Thymus (tissue), 11 donors: ENCODE measurements around the gene GLYR1. TPM values are rescaled to one million over a fixed set of nuclear protein-coding genes. Genes with fewer than 3 reads are reported as not detected.

Source experiments
- DNase-seq, 9 donors: peaks; one replicate each; pipeline ENCODE4 v3.0.0-alpha.2; 2013; ENCODE audit warnings: low spot score in 9 of 9, low read depth in 6 of 9, missing footprints in 1 of 9
- H3K27ac ChIP-seq, 2 donors: one replicate each; pipeline ENCODE4 v1.5.1; 2013; ENCODE audit warnings: control low read depth in 1 of 2, low read depth in 1 of 2, low read length in 1 of 2, mild to moderate bottlenecking in 1 of 2, moderate library complexity in 1 of 2
- H3K27me3 ChIP-seq, 2 donors: one replicate each; pipeline ENCODE4 v1.5.1; 2013; ENCODE audit warnings: low read length in 1 of 2; ENCODE audit not compliant: control insufficient read depth in 2 of 2, insufficient read depth in 1 of 2
- H3K36me3 ChIP-seq, 2 donors: one replicate each; pipeline ENCODE4 v1.5.1; 2013; ENCODE audit warnings: low read length in 1 of 2, mild to moderate bottlenecking in 1 of 2, moderate library complexity in 1 of 2; ENCODE audit not compliant: control insufficient read depth in 2 of 2, insufficient read depth in 2 of 2
- H3K4me1 ChIP-seq, 2 donors: one replicate each; pipeline ENCODE4 v1.5.1; 2013; ENCODE audit warnings: low read length in 2 of 2; ENCODE audit not compliant: control insufficient read depth in 2 of 2, insufficient read depth in 2 of 2
- H3K4me3 ChIP-seq, 2 donors: one replicate each; pipeline ENCODE4 v1.5.1; 2013; ENCODE audit warnings: low read length in 2 of 2, control low read depth in 1 of 2, mild to moderate bottlenecking in 1 of 2
- H3K9me3 ChIP-seq, 2 donors: one replicate each; pipeline ENCODE4 v1.5.1; 2013; ENCODE audit warnings: low read length in 1 of 2, mild to moderate bottlenecking in 1 of 2; ENCODE audit not compliant: control insufficient read depth in 2 of 2, insufficient read depth in 1 of 2
- WGBS: extraction: QIAGEN DNeasy Blood & Tissue Kit; methylation state at CpG from one replicate; pipeline ENCODE4 v1.1.7; 2013; 5-methylcytosine and 5-hydroxymethylcytosine counted together
- polyA plus RNA-seq: library from polyadenylated mRNA; stranded (reverse); fragments of 200-250 nt; gene quantifications from one replicate; pipeline ENCODE4 v1.2.3, GENCODE V29; 2013
- total RNA-seq: library from RNA; stranded (reverse); fragments of 120-200 nt; gene quantifications from one replicate; pipeline ENCODE4 v1.2.4, GENCODE V29; 2013
- donor health status: healthy.

GLYR1 gene
- total and polyA plus RNA-seq, 2 donors, result 36.4 to 59.1 TPM

DNA sequence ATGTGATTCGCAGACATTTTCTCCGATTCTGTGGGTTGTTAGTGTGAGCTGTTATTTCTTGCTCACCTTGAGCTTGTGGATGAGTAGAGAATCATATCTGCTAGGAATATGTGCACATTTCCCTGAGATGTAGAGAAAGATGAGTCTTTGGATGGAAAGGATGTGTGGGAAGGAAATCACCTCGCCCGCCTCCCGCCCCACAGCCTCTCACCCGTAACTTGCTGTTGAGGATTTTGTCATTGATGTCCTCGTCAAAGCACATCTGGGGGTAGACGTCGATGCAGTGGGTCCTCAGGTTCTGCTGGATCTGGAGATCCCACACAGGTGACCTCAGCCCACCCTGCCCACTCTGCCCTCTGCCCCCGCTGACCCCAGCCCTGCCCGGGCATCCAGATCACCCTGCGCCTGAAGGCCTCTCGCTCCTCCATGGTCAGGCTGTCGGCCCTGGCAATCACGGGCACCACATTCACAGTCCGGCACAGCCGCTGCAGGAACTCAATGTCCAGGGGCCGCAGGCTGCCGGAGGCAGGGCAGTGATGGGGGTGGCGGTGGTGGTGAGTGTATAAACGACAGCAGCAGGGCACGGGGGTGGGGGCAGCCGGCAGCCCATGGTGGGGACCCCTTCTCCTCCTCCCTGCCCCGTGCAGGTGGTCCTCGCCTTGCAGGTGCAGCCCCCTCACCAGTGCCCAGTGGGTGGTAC is 63.7 kb downstream of the GLYR1 start:
- H3K36me3 ChIP-seq, result no peaks in the 10 kb centered on the region
- no peak for DNase-seq
- no peak overlapping the region for H3K4me3 ChIP-seq
- no peaks in the 10 kb centered on the region for H3K27me3 ChIP-seq
- H3K4me1 ChIP-seq, result peaks cover 0 to 8% of the 10 kb centered on the region in 2 donors
- H3K9me3 ChIP-seq, result no peaks in the 10 kb centered on the region
- 96% methylated on average over 25 of the region's 25 CpGs for WGBS
- no peak overlapping the region for H3K27ac ChIP-seq

DNA sequence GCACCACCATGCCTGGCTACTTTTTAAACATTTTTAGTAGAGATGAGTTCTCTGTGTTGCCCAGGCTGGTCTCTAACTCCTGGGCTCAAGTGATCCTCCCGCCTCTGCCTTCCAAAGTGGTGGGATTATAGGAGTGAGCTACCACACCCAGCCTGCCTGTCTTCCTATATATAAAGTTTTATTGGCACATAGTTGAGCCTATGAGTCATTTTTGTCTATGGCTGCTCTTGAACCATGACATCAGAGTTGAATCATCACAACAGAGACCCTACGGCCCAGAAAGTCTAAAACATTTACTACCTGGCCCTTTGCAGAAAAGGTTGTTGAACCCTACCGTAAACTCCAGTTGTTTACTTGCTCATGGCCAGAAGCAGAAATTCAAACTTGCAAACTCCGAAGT is 66.9 kb downstream of the GLYR1 start:
- 97% methylated on average over 4 of the region's 4 CpGs for WGBS
- Histone ChIP-seq H3K36me3 (no peaks in the 10 kb centered on the region), H3K9me3 (no peaks in the 10 kb centered on the region), H3K4me3 (no peak overlapping the region), H3K4me1 (no peaks in the 10 kb centered on the region), H3K27ac (no peak overlapping the region), H3K27me3 (no peaks in the 10 kb centered on the region)
- DNase-seq, result no peak

DNA sequence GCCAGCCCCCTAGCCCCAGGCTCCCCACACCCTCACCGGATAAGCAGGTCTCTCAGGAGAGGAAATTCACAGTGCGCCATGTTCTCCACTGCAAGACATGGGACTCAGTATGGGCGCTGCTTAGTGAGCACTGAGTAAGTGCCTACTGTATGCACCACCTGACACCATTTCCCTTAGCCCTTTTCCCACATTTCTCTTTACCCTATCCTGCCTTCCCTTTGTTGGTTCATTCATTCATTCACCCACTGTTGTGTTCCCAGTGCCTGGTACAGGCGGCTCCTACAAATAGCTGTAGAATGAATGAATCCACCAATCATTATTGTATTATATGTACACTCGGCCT is 69.1 kb downstream of the GLYR1 start:
- H3K36me3 ChIP-seq, result no peaks in the 10 kb centered on the region
- no peaks in the 10 kb centered on the region for H3K9me3 ChIP-seq
- no peak overlapping the region for H3K4me3 ChIP-seq
- no peaks in the 10 kb centered on the region for H3K4me1 ChIP-seq
- WGBS, result 97% methylated on average over 5 of the region's 5 CpGs
- no peak overlapping the region for H3K27ac ChIP-seq
- no peak for DNase-seq
- H3K27me3 ChIP-seq, result no peaks in the 10 kb centered on the region

DNA sequence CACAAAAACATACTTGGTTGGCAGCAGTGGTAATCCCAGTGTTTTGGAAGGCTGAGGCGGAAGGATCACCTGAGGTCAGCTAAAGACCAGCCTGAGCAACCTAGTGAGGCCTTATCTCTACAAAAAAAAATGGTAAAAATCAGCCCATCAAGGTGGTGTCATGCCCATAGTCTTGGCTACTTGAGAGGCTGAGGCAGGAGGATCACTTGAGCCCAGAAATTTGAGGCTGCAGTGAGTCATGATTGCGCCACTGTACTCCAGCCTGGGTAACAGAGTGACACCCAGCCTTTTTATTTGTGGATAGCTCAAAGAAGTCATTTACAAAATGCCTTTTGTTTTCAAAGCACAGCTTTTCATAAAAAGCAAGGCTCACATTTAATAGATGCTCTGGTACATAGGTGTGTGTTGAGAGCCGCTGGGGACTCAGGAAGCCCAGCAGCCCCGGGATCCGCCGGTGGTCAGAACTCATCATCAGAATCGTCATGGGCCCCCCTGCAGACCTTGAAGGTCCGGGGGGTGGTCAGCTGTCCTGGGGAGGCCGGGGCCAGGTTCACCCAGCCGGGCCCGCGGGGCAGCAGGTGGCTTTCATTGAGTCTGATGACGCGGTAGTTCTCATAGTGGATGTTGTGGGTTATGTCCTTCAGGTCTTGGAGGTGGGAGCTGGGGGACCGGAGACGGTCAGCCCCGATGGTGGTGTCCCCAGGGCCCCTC is 69.6 kb downstream of the GLYR1 start:
- Histone ChIP-seq H3K27ac (no peak overlapping the region), H3K4me3 (no peak overlapping the region), H3K36me3 (no peaks in the 10 kb centered on the region), H3K27me3 (no peaks in the 10 kb centered on the region), H3K4me1 (no peaks in the 10 kb centered on the region), H3K9me3 (no peaks in the 10 kb centered on the region)
- WGBS, result 92% methylated on average over 17 of the region's 17 CpGs
- DNase-seq, result no peak

DNA sequence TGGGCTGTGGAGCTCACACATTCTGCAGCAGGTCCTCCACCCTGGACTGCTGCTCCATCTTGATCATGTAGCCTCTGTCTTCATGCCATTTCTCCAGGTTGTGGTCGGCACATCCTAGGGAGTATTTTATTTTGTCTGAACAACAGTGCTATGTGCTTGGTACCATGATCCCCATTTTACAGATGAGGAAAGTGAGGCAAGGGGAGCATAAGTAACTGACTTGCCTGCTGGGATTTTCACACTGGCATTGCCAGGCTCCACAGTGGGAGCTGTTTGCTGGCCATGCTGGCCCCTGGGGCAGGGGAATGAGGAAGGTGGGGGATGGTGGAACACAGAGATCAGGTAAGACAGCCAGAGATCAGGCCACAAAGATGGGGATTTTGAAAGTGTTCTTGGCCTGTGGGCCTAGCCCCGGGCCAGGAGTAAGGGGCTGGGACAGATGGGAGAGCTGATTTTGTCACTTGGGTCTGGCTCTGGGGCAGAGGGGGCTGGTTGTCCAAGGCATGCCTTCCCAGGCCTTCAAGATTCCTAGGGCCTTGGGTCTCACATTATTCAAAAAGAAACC is 70.9 kb downstream of the GLYR1 start:
- DNase-seq, result no peak
- no peaks in the 10 kb centered on the region for H3K9me3 ChIP-seq
- 95% methylated on average over 2 of the region's 2 CpGs for WGBS
- H3K27ac ChIP-seq, result no peak overlapping the region
- no peaks in the 10 kb centered on the region for H3K36me3 ChIP-seq
- no peaks in the 10 kb centered on the region for H3K4me1 ChIP-seq
- H3K27me3 ChIP-seq, result no peaks in the 10 kb centered on the region
- no peak overlapping the region for H3K4me3 ChIP-seq

DNA sequence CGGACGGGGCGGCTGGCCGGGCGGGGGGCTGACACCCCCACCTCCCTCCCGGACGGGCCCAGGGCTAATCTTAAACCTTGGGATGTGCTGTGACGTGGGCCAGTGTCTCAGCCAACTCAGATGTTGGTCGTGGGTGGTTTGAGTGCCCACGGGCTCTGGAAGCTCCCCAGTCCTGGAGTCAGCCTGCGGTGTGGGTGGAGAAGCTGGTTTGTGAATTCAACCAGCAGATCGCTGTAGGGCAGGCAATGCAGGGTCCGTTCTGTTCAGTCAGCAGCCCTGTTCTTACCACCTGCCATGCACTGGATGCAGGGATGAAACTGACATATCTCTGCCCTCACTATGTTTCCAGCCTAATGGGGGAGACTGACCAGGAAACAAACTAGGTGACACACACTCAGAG is 72.1 kb downstream of the GLYR1 start:
- Histone ChIP-seq H3K4me1 (no peaks in the 10 kb centered on the region), H3K27me3 (no peaks in the 10 kb centered on the region), H3K4me3 (no peak overlapping the region), H3K9me3 (no peaks in the 10 kb centered on the region), H3K36me3 (no peaks in the 10 kb centered on the region), H3K27ac (no peak overlapping the region)
- no peak for DNase-seq
- 98% methylated on average over 13 of the region's 13 CpGs for WGBS

DNA sequence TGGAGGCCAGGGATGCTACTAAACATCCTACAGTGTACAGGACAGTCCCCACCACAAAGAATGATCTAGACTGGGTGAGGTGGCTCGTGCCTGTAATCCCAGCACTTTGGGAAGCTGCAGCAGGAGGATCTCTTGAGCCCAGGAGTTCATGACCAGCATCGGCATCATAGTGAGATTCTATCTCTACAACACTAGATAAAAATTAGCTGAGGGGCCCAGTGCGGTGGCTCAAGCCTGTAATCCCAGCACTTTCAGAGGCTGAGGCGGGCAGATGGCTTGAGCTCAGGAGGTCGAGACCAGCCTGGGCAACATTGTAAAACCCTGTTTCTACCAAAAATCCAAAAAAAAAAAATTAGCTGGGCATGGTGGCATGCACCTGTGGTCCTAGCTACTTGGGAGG is 74.7 kb downstream of the GLYR1 start:
- Histone ChIP-seq H3K4me3 (no peak overlapping the region), H3K27ac (no peak overlapping the region)
- 96% methylated on average over 5 of the region's 5 CpGs for WGBS

DNA sequence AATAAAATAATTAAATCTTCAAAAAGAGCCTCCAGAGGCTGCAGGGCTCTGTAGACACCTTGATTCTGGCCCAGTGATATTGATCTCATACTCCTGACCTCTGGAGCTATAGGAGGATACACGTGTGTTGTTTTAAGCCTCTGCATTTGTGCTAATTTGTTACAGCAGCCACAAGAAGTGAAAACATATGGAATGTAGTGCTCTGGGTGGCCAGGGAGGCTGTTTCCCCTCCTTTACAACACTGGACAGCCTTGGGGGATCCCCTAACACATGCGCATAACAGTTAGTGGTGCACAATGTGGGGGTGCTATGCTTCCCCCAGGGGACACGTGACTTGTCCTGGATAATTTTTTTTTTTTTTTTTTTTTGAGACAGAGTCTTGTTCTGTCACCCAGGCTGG is 75.4 kb downstream of the GLYR1 start:
- no peak overlapping the region for H3K4me3 ChIP-seq
- H3K36me3 ChIP-seq, result no peaks in the 10 kb centered on the region
- peaks cover 8 to 20% of the 10 kb centered on the region in 2 donors for H3K4me1 ChIP-seq
- no peaks in the 10 kb centered on the region for H3K27me3 ChIP-seq
- no peaks in the 10 kb centered on the region for H3K9me3 ChIP-seq
- no peak for DNase-seq
- WGBS, result 91% methylated on average over 3 of the region's 3 CpGs
- no peak overlapping the region for H3K27ac ChIP-seq

More for the DNA sequence above, 74.7 kb downstream of the GLYR1 start:
- Histone ChIP-seq H3K27me3 (no peaks in the 10 kb centered on the region), H3K9me3 (no peaks in the 10 kb centered on the region), H3K4me1 (peaks cover 6 to 17% of the 10 kb centered on the region in 2 donors), H3K36me3 (no peaks in the 10 kb centered on the region)
- DNase-seq, result no peak

DNA sequence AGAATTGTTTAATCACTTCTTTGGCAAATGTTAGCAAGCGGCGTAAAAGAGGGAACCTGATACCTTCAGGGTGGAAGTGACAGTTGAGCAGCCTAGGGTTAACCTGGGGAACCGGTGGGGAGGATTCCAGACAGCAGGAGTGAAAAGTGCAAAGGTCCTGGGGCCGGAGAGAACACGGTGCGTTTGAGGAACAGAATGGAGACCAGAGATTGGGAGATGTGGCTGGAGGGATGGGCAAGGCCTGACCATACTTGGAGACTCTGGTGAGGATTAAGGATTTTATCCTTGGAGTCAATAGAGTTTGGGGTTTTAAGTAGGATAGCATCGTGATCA is 77.8 kb downstream of the GLYR1 start:
- no peaks in the 10 kb centered on the region for H3K9me3 ChIP-seq
- H3K36me3 ChIP-seq, result peaks cover 8 to 9% of the 10 kb centered on the region in 2 donors
- WGBS, result 90% methylated on average over 7 of the region's 7 CpGs
- DNase-seq, result no peak
- peaks cover 17 to 33% of the 10 kb centered on the region in 2 donors for H3K4me1 ChIP-seq
- no peak overlapping the region for H3K27ac ChIP-seq
- no peak overlapping the region for H3K4me3 ChIP-seq
- H3K27me3 ChIP-seq, result no peaks in the 10 kb centered on the region
